Right kidney (tissue), 1 donor: ENCODE results near the gene SLC24A4.

ENCODE experiments used
- DNase-seq: peaks from one replicate; pipeline ENCODE4 v3.0.0-alpha.2; 2016

The SLC24A4 gene

GRCh38 chr14:92503756-92504491, 181.0 kb downstream of the SLC24A4 start:
- DNase-seq, result no peak

- DNase-seq, result no peak
These were observed 182.9 kb downstream of the SLC24A4 start for GRCh38 chr14:92505826-92506225.

GRCh38 chr14:92506231-92506630, 183.3 kb downstream of the SLC24A4 start:
- DNase-seq, result no peak

GRCh38 chr14:92507174-92507768, 184.3 kb downstream of the SLC24A4 start:
- DNase-seq, result no peak

GRCh38 chr14:92510972-92511371, 188.0 kb downstream of the SLC24A4 start:
- no peak for DNase-seq

- DNase-seq, result no peak
These were observed 188.7 kb downstream of the SLC24A4 start for GRCh38 chr14:92511453-92512238.

GRCh38 chr14:92512807-92513203, 189.8 kb downstream of the SLC24A4 start:
- no peak for DNase-seq

GRCh38 chr14:92513204-92513965, 190.4 kb downstream of the SLC24A4 start, which contains the start of gene RIN3:
RIN3 (plus strand) TSS chr14:92513781; CDS start chr14:92513933, 152 bp downstream.
- peak; percentile 30 for DNase-seq

- peak; percentile 76 for DNase-seq
These were observed 191.2 kb downstream of the SLC24A4 start for GRCh38 chr14:92513966-92514843.

- DNase-seq, result no peak
These were observed 192.0 kb downstream of the SLC24A4 start for GRCh38 chr14:92514844-92515514.

- no peak for DNase-seq
These were observed 192.8 kb downstream of the SLC24A4 start for GRCh38 chr14:92515546-92516343.

- no peak for DNase-seq
These were observed 193.5 kb downstream of the SLC24A4 start for GRCh38 chr14:92516344-92516965.

GRCh38 chr14:92516966-92517506, 194.1 kb downstream of the SLC24A4 start:
- no peak for DNase-seq

- no peak for DNase-seq
These were observed 194.8 kb downstream of the SLC24A4 start for GRCh38 chr14:92517761-92518160.

GRCh38 chr14:92519246-92520101, 196.5 kb downstream of the SLC24A4 start:
- DNase-seq, result no peak

GRCh38 chr14:92520102-92521057, 197.4 kb downstream of the SLC24A4 start:
- no peak for DNase-seq

GRCh38 chr14:92521058-92521415, 198.1 kb downstream of the SLC24A4 start:
- DNase-seq, result no peak
